Caco-2 (cell line): ENCODE data around the gene SAMD4A. TPM values are rescaled to one million over a fixed set of nuclear protein-coding genes. Genes with fewer than 3 reads are reported as not detected.

Source experiments
- BruUV-seq: library from RNA; stranded (reverse); fragments of 400-500 nt; replicated peaks from 2 replicates; lab custom pipeline; 2021; lab: Mats Ljungman, UMichigan
- CTCF ChIA-PET: fragments of 300-600 bp; sonication (Branson Sonifier 250); formaldehyde crosslinking; loops from one replicate; lab custom pipeline; 2022; ENCODE audit warnings: antibody characterized with exemption; lab: Charles Lee
- POLR2A ChIA-PET: fragments of 300-600 bp; sonication (Branson Sonifier 250); formaldehyde crosslinking; loops from one replicate; lab custom pipeline; 2022; ENCODE audit warnings: antibody characterized with exemption; lab: Charles Lee
- DNase-seq, 2 experiments: peaks; one replicate each; pipeline versions ENCODE4 v3.0.0 to v3.0.0-alpha.2; 2020 to 2022
- H3K27me3 ChIP-seq: replicated peaks from 2 replicates; pipeline ENCODE4 v1.6.0; 2011; ENCODE audit warnings: low read length; ENCODE audit not compliant: control insufficient read depth, insufficient read depth
- H3K36me3 ChIP-seq: 2 replicates; pipeline ENCODE4 v1.5.1; 2011; ENCODE audit warnings: low read length; ENCODE audit not compliant: control insufficient read depth, insufficient read depth
- H3K4me1 ChIP-seq: fragments of 250-450 bp; sonication (Bioruptor Pico); 2 replicates; pipeline ENCODE4 v1.5.1; 2020; ENCODE audit warnings: mild to moderate bottlenecking
- H3K4me3 ChIP-seq: 2 replicates; pipeline ENCODE4 v1.5.1; 2011; ENCODE audit warnings: low read depth, mild to moderate bottlenecking, control low read depth, low read length
- H3K9me3 ChIP-seq: fragments of 250-450 bp; sonication (Bioruptor Pico); 2 replicates; pipeline ENCODE4 v1.5.1; 2020; ENCODE audit warnings: mild to moderate bottlenecking, moderate library complexity
- H3K27ac Mint-ChIP-seq: one replicate; pipeline ENCODE4 v1.8.0; 2022; ENCODE audit warnings: mixed read lengths; ENCODE audit not compliant: unreplicated experiment
- H3K27me3 Mint-ChIP-seq: one replicate; pipeline ENCODE4 v1.8.0; 2022; ENCODE audit warnings: mixed read lengths; ENCODE audit not compliant: insufficient read depth, unreplicated experiment
- H3K36me3 Mint-ChIP-seq: one replicate; pipeline ENCODE4 v1.8.0; 2022; ENCODE audit warnings: mild to moderate bottlenecking, mixed read lengths; ENCODE audit not compliant: insufficient read depth, unreplicated experiment
- H3K4me1 Mint-ChIP-seq: one replicate; pipeline ENCODE4 v1.8.0; 2022; ENCODE audit warnings: low read depth, mixed read lengths; ENCODE audit not compliant: unreplicated experiment
- H3K4me3 Mint-ChIP-seq: one replicate; pipeline ENCODE4 v1.8.0; 2022; ENCODE audit warnings: mild to moderate bottlenecking, moderate library complexity, mixed read lengths; ENCODE audit not compliant: unreplicated experiment
- H3K9me3 Mint-ChIP-seq: one replicate; pipeline ENCODE4 v1.8.0; 2022; ENCODE audit warnings: mixed read lengths; ENCODE audit not compliant: unreplicated experiment
- intact Hi-C: fragments of 100-400 bp; cut with micrococcal nuclease; formaldehyde crosslinking; loops from one replicate; pipeline ENCODE4 v1.10.0; 2022; ENCODE audit not compliant: unreplicated experiment
- total RNA-seq: library from RNA; stranded (reverse); gene quantifications from 2 replicates; pipeline ENCODE4 v1.2.3, GENCODE V29; 2022
- TF ChIP-seq, protein P1 (sequence below), 2 experiments: fragments of 200-600 bp in 1 of 2; IDR thresholded peaks; 1 replicate in 1 of 2; 2 replicates in 1 of 2; pipeline versions ENCODE4 v1.5.1 to v1.8.0; 2011 to 2022; ENCODE audit warnings: antibody characterized with exemption in 1 of 2, control low read depth in 1 of 2, inconsistent platforms in 1 of 2, low read depth in 1 of 2, low read length in 1 of 2, mild to moderate bottlenecking in 1 of 2, moderate library complexity in 1 of 2; ENCODE audit not compliant: insufficient read depth in 1 of 2, severe bottlenecking in 1 of 2, unreplicated experiment in 1 of 2

Gene SAMD4A
- total RNA-seq, 1 experiment from 2014 or later, result 60.8 TPM

GRCh38 chr14:54807881-54808280 is 241.0 kb downstream of the SAMD4A start:
- peaks cover 1% of the 10 kb centered on the region; the same call in 1 of the 2 replicates for H3K27me3 ChIP-seq
- no peak for DNase-seq
- H3K27ac Mint-ChIP-seq, result no peak overlapping the region
- BruUV-seq, result no TSS peak
- no peaks in the 10 kb centered on the region for H3K36me3 ChIP-seq
- peaks cover 3% of the 10 kb centered on the region for H3K27me3 Mint-ChIP-seq
- ChIA-PET POLR2A (no interaction called here), CTCF (interaction anchor here (0.7 to 1.5 kb wide), 2 partner anchors 11 to 242 kb away, joined by 3 read pairs; no protein-coding TSS in a partner anchor)
- no peaks in the 10 kb centered on the region for H3K4me1 Mint-ChIP-seq
- H3K4me3 Mint-ChIP-seq, result no peak overlapping the region
- no peak overlapping the region for H3K4me3 ChIP-seq
- TF ChIP-seq, protein P1, sequence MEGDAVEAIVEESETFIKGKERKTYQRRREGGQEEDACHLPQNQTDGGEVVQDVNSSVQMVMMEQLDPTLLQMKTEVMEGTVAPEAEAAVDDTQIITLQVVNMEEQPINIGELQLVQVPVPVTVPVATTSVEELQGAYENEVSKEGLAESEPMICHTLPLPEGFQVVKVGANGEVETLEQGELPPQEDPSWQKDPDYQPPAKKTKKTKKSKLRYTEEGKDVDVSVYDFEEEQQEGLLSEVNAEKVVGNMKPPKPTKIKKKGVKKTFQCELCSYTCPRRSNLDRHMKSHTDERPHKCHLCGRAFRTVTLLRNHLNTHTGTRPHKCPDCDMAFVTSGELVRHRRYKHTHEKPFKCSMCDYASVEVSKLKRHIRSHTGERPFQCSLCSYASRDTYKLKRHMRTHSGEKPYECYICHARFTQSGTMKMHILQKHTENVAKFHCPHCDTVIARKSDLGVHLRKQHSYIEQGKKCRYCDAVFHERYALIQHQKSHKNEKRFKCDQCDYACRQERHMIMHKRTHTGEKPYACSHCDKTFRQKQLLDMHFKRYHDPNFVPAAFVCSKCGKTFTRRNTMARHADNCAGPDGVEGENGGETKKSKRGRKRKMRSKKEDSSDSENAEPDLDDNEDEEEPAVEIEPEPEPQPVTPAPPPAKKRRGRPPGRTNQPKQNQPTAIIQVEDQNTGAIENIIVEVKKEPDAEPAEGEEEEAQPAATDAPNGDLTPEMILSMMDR (IDR thresholded peaks at IDR 0.05; ENCODE audit: insufficient read depth in 1 of 2, low read depth in 1 of 2, low read length in 1 of 2, severe bottlenecking in 1 of 2, unreplicated experiment in 1 of 2), result no peak
- 0 out of 2 replicates have a peak, but pooled peaks cover 3% of the 10 kb centered on the region for H3K4me1 ChIP-seq
- no peaks in the 10 kb centered on the region for H3K36me3 Mint-ChIP-seq
- H3K9me3 Mint-ChIP-seq, result no peaks in the 10 kb centered on the region
- intact Hi-C loops, result loop anchor here (2.0 to 5.0 kb wide), 3 partner anchors 85 to 366 kb away; partner anchors contain the start of genes CGRRF1 and CNIH1
- H3K9me3 ChIP-seq, result no peaks in the 10 kb centered on the region

GRCh38 chr14:54808326-54809161 is 241.6 kb downstream of the SAMD4A start:
- intact Hi-C loops, result loop anchor here (5.0 kb wide), 2 partner anchors 301 to 366 kb away; partner anchors contain the start of genes CGRRF1 and CNIH1
- no peak for DNase-seq
- H3K4me3 Mint-ChIP-seq, result no peak overlapping the region
- no peaks in the 10 kb centered on the region for H3K9me3 Mint-ChIP-seq
- BruUV-seq, result no TSS peak
- no peaks in the 10 kb centered on the region for H3K36me3 Mint-ChIP-seq
- TF ChIP-seq, protein P1 (IDR thresholded peaks at IDR 0.05; ENCODE audit: insufficient read depth in 1 of 2, low read depth in 1 of 2, low read length in 1 of 2, severe bottlenecking in 1 of 2, unreplicated experiment in 1 of 2), result no peak
- ChIA-PET CTCF (interaction anchor here (1.5 kb wide), 1 partner anchor 243 kb away, joined by 3 read pairs; no protein-coding TSS in a partner anchor), POLR2A (no interaction called here)
- H3K4me1 ChIP-seq, result 0 out of 2 replicates have a peak, but pooled peaks cover 3% of the 10 kb centered on the region
- H3K9me3 ChIP-seq, result no peaks in the 10 kb centered on the region
- no peaks in the 10 kb centered on the region for H3K36me3 ChIP-seq
- H3K4me1 Mint-ChIP-seq, result no peaks in the 10 kb centered on the region
- no peak overlapping the region for H3K27ac Mint-ChIP-seq
- peaks cover 3% of the 10 kb centered on the region for H3K27me3 Mint-ChIP-seq
- H3K27me3 ChIP-seq, result no peaks in the 10 kb centered on the region
- no peak overlapping the region for H3K4me3 ChIP-seq

DNA sequence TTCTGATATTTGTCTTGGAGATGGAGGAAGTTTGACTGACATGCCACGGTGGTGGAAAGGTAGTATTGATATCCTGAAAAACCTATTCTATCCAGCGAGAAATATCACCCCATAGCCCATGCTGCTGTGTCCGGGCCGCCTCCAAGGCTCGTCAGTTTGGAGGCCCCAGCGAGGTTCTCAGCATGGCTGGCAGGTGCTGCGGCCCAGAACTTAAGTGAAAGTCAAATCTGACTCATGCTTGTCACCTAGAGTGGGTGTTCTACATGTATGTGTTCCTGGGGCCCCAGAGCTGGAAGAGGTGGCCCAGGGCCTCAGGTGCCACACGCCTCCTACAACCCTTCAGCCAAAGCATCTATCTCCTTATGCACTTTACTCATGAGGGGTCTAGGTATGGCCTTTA is 242.8 kb downstream of the SAMD4A start:
- Mint-ChIP-seq H3K9me3 (no peaks in the 10 kb centered on the region), H3K36me3 (no peaks in the 10 kb centered on the region), H3K27ac (no peak overlapping the region), H3K4me3 (no peak overlapping the region), H3K4me1 (no peaks in the 10 kb centered on the region), H3K27me3 (peaks cover 3% of the 10 kb centered on the region)
- BruUV-seq, result no TSS peak
- no peak for DNase-seq
- TF ChIP-seq, protein P1 (IDR thresholded peaks at IDR 0.05; ENCODE audit: insufficient read depth in 1 of 2, low read depth in 1 of 2, low read length in 1 of 2, severe bottlenecking in 1 of 2, unreplicated experiment in 1 of 2), result no peak
- Histone ChIP-seq H3K4me3 (no peak overlapping the region), H3K27me3 (no peaks in the 10 kb centered on the region), H3K4me1 (0 out of 2 replicates have a peak, but pooled peaks cover 3% of the 10 kb centered on the region), H3K36me3 (no peaks in the 10 kb centered on the region), H3K9me3 (no peaks in the 10 kb centered on the region)
- intact Hi-C loops, result loop anchor here (5.0 kb wide), 2 partner anchors 302 to 367 kb away; partner anchors contain the start of genes CGRRF1 and CNIH1
- CTCF ChIA-PET, result no interaction called here
- POLR2A ChIA-PET, result no interaction called here
